AG09309 (cell line): ENCODE measurements around the gene ZNF236.
A peak's percentile ranks its signal among the peaks of the same experiment; 100 is the strongest.
"Not testable (repeated sequence)": the region's sequence is repeated elsewhere in the genome, so short reads cannot be mapped to it uniquely, and the experiment has no call there.

ENCODE experiments used
- DNase-seq: peaks from one replicate; pipeline ENCODE4 v3.0.0-alpha.2; 2010; ENCODE audit warnings: low read depth
- H3K4me3 ChIP-seq: 2 replicates; pipeline ENCODE4 v1.5.1; 2011; ENCODE audit warnings: mild to moderate bottlenecking, low read depth, low read length, moderate library complexity; ENCODE audit not compliant: control insufficient read depth
- TF ChIP-seq, protein P1 (sequence below): IDR thresholded peaks from 2 replicates; pipeline ENCODE4 v1.5.1; 2011; ENCODE audit warnings: mild to moderate bottlenecking, low read depth, low read length, inconsistent platforms; ENCODE audit not compliant: insufficient read depth, control insufficient read depth; ENCODE audit errors: missing control alignments

ZNF236 gene

DNA sequence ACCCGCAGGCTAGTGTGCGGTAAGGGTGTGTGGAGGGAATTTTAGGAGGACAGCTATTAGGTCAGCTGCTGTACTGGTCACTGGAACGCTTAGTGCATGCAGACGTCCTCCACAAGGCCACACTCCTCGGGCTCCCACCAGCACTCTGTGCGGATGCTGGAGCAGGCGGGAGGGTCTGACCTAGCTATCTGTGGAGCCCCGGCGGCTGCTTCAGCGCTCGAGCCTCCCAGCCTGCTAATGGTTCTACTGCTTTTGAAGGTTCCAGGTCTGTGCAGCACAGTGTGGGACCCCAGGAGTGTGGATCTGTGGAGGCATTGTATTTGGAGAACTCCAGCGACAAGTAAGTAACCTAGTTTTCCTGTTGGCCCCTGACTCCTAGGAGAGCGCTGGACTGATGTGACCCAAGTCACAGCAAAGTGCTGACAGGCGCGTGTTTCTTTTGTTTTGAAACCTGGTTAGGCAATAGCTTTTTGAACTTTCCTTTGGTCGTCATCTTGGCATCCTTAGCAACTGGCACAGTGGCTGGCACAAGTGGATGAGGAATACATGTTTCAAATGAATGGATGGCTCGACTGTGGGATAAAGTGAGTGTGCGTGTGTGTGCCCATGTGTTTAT lies 113.5 kb downstream of the ZNF236 start:
- no peak overlapping the region for H3K4me3 ChIP-seq
- no peak for DNase-seq
- TF ChIP-seq, protein P1, sequence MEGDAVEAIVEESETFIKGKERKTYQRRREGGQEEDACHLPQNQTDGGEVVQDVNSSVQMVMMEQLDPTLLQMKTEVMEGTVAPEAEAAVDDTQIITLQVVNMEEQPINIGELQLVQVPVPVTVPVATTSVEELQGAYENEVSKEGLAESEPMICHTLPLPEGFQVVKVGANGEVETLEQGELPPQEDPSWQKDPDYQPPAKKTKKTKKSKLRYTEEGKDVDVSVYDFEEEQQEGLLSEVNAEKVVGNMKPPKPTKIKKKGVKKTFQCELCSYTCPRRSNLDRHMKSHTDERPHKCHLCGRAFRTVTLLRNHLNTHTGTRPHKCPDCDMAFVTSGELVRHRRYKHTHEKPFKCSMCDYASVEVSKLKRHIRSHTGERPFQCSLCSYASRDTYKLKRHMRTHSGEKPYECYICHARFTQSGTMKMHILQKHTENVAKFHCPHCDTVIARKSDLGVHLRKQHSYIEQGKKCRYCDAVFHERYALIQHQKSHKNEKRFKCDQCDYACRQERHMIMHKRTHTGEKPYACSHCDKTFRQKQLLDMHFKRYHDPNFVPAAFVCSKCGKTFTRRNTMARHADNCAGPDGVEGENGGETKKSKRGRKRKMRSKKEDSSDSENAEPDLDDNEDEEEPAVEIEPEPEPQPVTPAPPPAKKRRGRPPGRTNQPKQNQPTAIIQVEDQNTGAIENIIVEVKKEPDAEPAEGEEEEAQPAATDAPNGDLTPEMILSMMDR = no peak

DNA sequence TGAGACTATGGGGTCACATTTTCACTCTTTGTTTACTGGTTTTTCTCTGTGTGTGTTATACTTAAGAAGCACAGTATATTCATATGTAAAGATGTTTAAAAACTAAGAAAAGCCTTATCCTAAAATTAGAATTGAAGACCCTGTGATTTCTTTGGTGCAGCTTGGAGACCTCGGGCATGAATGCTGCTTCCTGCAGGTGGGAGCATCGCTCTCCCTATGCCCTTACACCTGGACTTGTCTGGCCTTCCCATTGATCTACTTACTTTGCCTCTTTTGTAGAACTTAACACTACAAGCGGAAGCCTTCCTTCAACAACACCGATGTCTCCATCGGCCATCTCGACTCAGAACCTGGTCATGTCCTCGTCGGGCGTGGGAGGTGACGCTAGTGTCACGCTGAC lies 114.5 kb downstream of the ZNF236 start:
- DNase-seq = no peak
- TF ChIP-seq, protein P1 = no peak
- no peak overlapping the region for H3K4me3 ChIP-seq

DNA sequence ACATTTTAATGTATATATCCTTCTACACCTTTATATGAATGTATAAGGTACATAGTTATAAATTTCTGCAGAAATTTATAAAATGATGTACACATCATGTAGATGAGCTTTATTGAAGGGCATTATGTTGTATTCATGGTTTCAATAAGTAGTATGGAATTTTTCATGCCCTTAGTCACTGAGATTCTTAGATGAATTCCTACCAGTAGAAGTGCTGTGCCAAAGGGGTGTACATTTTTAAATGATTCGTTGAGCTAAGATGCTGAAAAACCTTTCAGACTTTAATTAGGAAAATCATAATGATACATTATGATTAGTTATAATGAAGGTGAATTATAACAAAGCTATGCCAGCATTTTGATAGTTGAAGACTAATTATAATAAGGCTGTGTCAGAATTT lies 115.2 kb downstream of the ZNF236 start:
- TF ChIP-seq, protein P1 = peak; percentile 25
- no peak for DNase-seq
- no peak overlapping the region for H3K4me3 ChIP-seq

DNA sequence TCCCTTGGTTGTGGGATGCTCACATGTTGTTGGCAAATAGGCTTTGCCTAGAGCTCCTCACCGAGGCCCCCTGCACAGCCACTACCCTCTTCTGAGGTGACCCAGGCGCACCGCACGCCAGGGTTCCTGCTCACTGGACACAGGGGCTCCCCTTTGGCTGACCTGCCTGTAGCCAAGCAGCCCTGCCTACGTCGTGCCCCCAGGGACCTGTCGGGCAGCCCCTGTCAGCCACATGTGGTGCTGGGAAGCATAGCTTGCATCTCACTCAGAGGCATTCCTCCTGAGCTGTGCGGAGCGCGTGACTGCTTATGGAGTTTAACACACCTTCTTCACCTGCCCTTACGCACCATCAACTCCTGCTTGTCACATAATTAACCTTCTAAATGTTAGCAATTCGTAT lies 116.3 kb downstream of the ZNF236 start:
- no peak for DNase-seq
- TF ChIP-seq, protein P1 = no peak
- no peak overlapping the region for H3K4me3 ChIP-seq

DNA sequence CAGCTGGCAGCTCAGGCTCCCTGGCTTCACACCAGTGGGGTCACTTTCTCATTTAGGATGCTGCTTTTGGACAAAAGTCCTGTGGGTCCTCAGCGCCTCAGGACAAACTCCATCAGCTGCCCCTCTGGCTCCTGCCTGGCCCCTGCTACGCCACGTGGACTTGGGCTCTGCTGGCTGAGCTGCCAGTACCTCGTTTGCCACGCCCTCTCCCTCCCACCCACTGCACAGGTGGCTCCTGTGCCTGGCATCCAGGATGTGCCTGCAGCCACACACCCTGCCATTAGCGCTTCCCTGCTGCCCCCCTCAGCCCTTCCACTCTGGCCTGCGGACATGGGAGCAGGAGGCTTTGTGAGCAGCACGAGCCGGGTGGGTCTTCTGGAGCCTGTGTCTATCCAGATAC lies 118.9 kb downstream of the ZNF236 start:
- TF ChIP-seq, protein P1 = no peak
- DNase-seq = no peak

DNA sequence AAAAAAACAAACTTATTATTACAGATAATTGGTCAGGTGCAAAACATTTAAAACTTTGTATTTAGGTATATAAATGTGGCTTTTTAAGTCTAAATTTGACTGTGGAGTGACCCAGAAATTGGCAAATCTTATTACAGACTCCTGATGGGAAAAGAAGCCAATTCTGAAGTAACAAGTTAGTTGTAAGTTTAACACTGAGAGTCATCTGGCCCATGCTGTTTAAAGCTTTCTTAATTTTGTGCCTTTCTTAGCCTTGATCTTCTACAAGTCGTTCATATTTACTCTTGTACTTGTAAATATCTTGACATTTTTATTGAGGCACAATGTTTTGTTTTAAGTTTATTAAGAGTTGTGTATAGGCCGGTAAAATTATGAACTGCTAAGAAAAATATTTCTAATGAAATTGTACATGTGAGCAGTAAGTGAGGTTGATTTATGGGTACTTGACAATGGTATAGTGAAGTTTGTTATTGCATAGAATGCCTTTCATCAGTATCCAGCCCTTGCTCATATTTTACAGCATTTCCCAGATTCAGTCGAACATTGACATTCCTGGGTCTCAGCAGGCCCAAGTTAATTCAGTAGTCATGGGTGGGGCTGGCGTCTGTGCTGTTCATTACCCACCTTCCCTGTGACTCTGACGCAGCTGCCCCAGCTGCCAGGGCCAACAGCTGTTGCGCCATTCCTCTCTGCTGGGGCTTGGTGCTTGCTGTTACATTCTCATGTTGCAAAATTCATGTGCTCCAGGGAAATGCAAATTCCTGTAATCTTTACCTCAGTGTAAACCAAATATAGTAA lies 121.4 kb downstream of the ZNF236 start:
- TF ChIP-seq, protein P1 = no peak
- no peak overlapping the region for H3K4me3 ChIP-seq
- peak; percentile 39 for DNase-seq

More for the DNA sequence above, 118.9 kb downstream of the ZNF236 start:
- H3K4me3 ChIP-seq = no peak overlapping the region

DNA sequence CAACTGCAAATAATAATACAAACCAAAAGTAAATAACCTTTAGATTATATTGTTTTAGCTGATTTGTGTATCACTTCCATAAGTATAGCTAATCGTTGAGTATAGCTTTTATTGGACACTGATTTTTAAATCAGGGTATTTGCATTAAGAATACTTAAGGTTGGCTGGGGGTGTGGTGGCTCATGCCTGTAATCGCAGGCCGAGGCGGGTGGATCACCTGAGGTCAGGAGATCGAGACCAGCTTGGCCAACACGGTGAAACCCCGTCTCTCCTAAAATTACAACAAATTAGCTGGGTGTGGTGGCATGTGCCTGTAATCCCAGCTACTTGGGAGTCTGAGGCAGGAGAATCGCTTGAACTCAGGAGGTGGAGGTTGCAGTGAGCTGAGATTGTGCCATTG lies 122.0 kb downstream of the ZNF236 start:
- H3K4me3 ChIP-seq, DNase-seq: not testable (repeated sequence)
